Neuronal stem cell (in vitro differentiated cells): ENCODE results near the gene RAB17.

Experiments
- DNase-seq: peaks from one replicate; pipeline ENCODE4 v3.0.0-alpha.2; 2013; ENCODE audit warnings: low spot score
- H2AFZ ChIP-seq: one replicate; pipeline ENCODE4 v1.6.1; 2013; ENCODE audit warnings: mild to moderate bottlenecking, low read length, inconsistent platforms
- H2AK5ac ChIP-seq: 2 replicates; pipeline ENCODE4 v1.6.1; 2013; ENCODE audit warnings: low read depth, mild to moderate bottlenecking, inconsistent platforms, low read length, moderate library complexity, mixed read lengths
- H2BK120ac ChIP-seq: 2 replicates; pipeline ENCODE4 v1.6.1; 2013; ENCODE audit warnings: low read depth, mild to moderate bottlenecking, inconsistent platforms, low read length, moderate library complexity, mixed read lengths
- H2BK12ac ChIP-seq: one replicate; pipeline ENCODE4 v1.6.1; 2013; ENCODE audit warnings: low read length, inconsistent platforms
- H2BK15ac ChIP-seq: 2 replicates; pipeline ENCODE4 v1.6.1; 2013; ENCODE audit warnings: mild to moderate bottlenecking, low read length, inconsistent platforms, mixed read lengths
- H2BK5ac ChIP-seq: one replicate; pipeline ENCODE4 v1.6.1; 2013; ENCODE audit warnings: inconsistent platforms, mild to moderate bottlenecking, low read length, moderate library complexity
- H3K14ac ChIP-seq: one replicate; pipeline ENCODE4 v1.6.1; 2013; ENCODE audit warnings: low read length, inconsistent platforms
- H3K18ac ChIP-seq: 2 replicates; pipeline ENCODE4 v1.6.1; 2013; ENCODE audit warnings: low read length, inconsistent platforms
- H3K23ac ChIP-seq: 2 replicates; pipeline ENCODE4 v1.6.1; 2013; ENCODE audit warnings: low read depth, mild to moderate bottlenecking, mixed read lengths, low read length, inconsistent platforms; ENCODE audit not compliant: poor library complexity
- H3K27ac ChIP-seq: replicated peaks from 3 replicates; pipeline ENCODE4 v1.5.1; 2013; ENCODE audit warnings: low read length, inconsistent platforms
- H3K27me3 ChIP-seq, 3 experiments: 2 replicates each; pipeline ENCODE4 v1.6.1; 2013; ENCODE audit warnings: low read length in 3 of 3, mild to moderate bottlenecking in 2 of 3, inconsistent platforms in 1 of 3, low read depth in 1 of 3, mixed read lengths in 1 of 3, moderate library complexity in 1 of 3; ENCODE audit not compliant: control insufficient read depth in 3 of 3, insufficient read depth in 3 of 3
- H3K36me3 ChIP-seq, 2 donors: replicated peaks in 1 of 2; 2 replicates each; pipeline ENCODE4 v1.6.1; 2013; ENCODE audit warnings: low read length in 2 of 2; ENCODE audit not compliant: control insufficient read depth in 2 of 2, insufficient read depth in 2 of 2
- H3K4ac ChIP-seq: 2 replicates; pipeline ENCODE4 v1.6.1; 2013; ENCODE audit warnings: inconsistent platforms, mild to moderate bottlenecking, low read length, moderate library complexity
- H3K4me1 ChIP-seq, 2 donors: 1 replicate in 1 of 2; 2 replicates in 1 of 2; pipeline ENCODE4 v1.6.1; 2013; ENCODE audit warnings: low read length in 2 of 2, low read depth in 1 of 2; ENCODE audit not compliant: control insufficient read depth in 2 of 2, insufficient read depth in 1 of 2
- H3K4me2 ChIP-seq: one replicate; pipeline ENCODE4 v1.6.1; 2013; ENCODE audit warnings: mild to moderate bottlenecking, low read length, inconsistent platforms; ENCODE audit not compliant: insufficient read depth, poor library complexity, severe bottlenecking
- H3K4me3 ChIP-seq, 2 donors: 2 replicates each; pipeline ENCODE4 v1.5.1; 2013; ENCODE audit warnings: low read length in 2 of 2, mild to moderate bottlenecking in 2 of 2, inconsistent platforms in 1 of 2, moderate library complexity in 1 of 2
- H3K79me1 ChIP-seq: one replicate; pipeline ENCODE4 v1.6.1; 2013; ENCODE audit warnings: low read depth, mild to moderate bottlenecking, inconsistent platforms, low read length, moderate library complexity
- H3K9ac ChIP-seq: one replicate; pipeline ENCODE4 v1.6.1; 2013; ENCODE audit warnings: mild to moderate bottlenecking, low read depth, low read length, inconsistent platforms; ENCODE audit not compliant: poor library complexity
- H3K9me3 ChIP-seq, 2 donors: replicated peaks in 1 of 2; 2 replicates each; pipeline versions ENCODE3 to v1.6.1; 2013; ENCODE audit warnings: low read length in 2 of 2, mild to moderate bottlenecking in 2 of 2, inconsistent platforms in 1 of 2, low read depth in 1 of 2, mixed read lengths in 1 of 2, moderate library complexity in 1 of 2; ENCODE audit not compliant: control insufficient read depth in 2 of 2, insufficient read depth in 1 of 2
- H4K8ac ChIP-seq: one replicate; pipeline ENCODE4 v1.6.1; 2013; ENCODE audit warnings: low read depth, mild to moderate bottlenecking, inconsistent platforms, low read length, moderate library complexity
- H4K91ac ChIP-seq: one replicate; pipeline ENCODE4 v1.6.1; 2013; ENCODE audit warnings: low read length, low read depth, mild to moderate bottlenecking, inconsistent platforms; ENCODE audit not compliant: poor library complexity
- WGBS, 2 donors: extraction: QIAGEN DNeasy Blood & Tissue Kit; methylation state at CpG; one replicate each; pipeline ENCODE4 v1.1.7; 2013; ENCODE audit warnings: missing lambda C conversion rate in 2 of 2, mixed read lengths in 1 of 2; ENCODE audit not compliant: insufficient read length in 2 of 2, insufficient replicate concordance in 1 of 2; ENCODE audit errors: extremely low coverage in 2 of 2; 5-methylcytosine and 5-hydroxymethylcytosine counted together

Gene RAB17

GRCh38 chr2:237573721-237574415 lies 16.7 kb downstream of the RAB17 start:
- H2BK12ac ChIP-seq: no peak overlapping the region
- no peak overlapping the region for H2BK15ac ChIP-seq
- no peak overlapping the region for H3K4me2 ChIP-seq
- H4K91ac ChIP-seq: no peak overlapping the region
- no peaks in the 10 kb centered on the region for H3K4me1 ChIP-seq
- H3K27ac ChIP-seq: no peak overlapping the region
- H2AFZ ChIP-seq: no peak overlapping the region
- no CpG with 5 or more reads among the region's 8 CpGs for WGBS, 2 donors
- H3K18ac ChIP-seq: no peak overlapping the region
- H3K23ac ChIP-seq: no peak overlapping the region
- DNase-seq: no peak
- no peaks in the 10 kb centered on the region for H3K9me3 ChIP-seq
- H3K36me3 ChIP-seq: no peaks in the 10 kb centered on the region
- H3K79me1 ChIP-seq: peaks cover 2% of the 10 kb centered on the region
- H3K27me3 ChIP-seq: peaks cover 0 to 19% (median 0%) of the 10 kb centered on the region in 3 experiments
- no peak overlapping the region for H3K4ac ChIP-seq
- no peak overlapping the region for H2BK120ac ChIP-seq
- H4K8ac ChIP-seq: no peak overlapping the region
- no peak overlapping the region for H3K4me3 ChIP-seq
- H3K14ac ChIP-seq: no peak overlapping the region
- peak overlapping the region; percentile 34 for H3K9ac ChIP-seq
- H2AK5ac ChIP-seq: peak overlapping the region; percentile 33
- H2BK5ac ChIP-seq: no peak overlapping the region

- no peaks in the 10 kb centered on the region for H3K4me1 ChIP-seq
- H3K27ac ChIP-seq: no peak overlapping the region
- H3K4ac ChIP-seq: no peak overlapping the region
- no peak overlapping the region for H4K91ac ChIP-seq
- H3K9me3 ChIP-seq: no peaks in the 10 kb centered on the region
- H3K27me3 ChIP-seq: peaks cover 0 to 16% (median 0%) of the 10 kb centered on the region in 3 experiments
- no peak overlapping the region for H2BK120ac ChIP-seq
- H3K4me2 ChIP-seq: no peak overlapping the region
- H3K23ac ChIP-seq: no peak overlapping the region
- H2BK12ac ChIP-seq: no peak overlapping the region
- no CpG with 5 or more reads among the region's 4 CpGs for WGBS, 2 donors
- no peak overlapping the region for H3K9ac ChIP-seq
- DNase-seq: no peak
- no peak overlapping the region for H4K8ac ChIP-seq
- H2BK5ac ChIP-seq: no peak overlapping the region
- H3K14ac ChIP-seq: no peak overlapping the region
- no peak overlapping the region for H2AK5ac ChIP-seq
- peak overlapping the region; percentile 68 for H2AFZ ChIP-seq
- H3K4me3 ChIP-seq: no peak overlapping the region
- H3K36me3 ChIP-seq: no peaks in the 10 kb centered on the region
- peaks cover 2% of the 10 kb centered on the region for H3K79me1 ChIP-seq
- H3K18ac ChIP-seq: no peak overlapping the region
- H2BK15ac ChIP-seq: no peak overlapping the region
Measured at GRCh38 chr2:237572742-237573101, 17.8 kb downstream of the RAB17 start.

- Histone ChIP-seq H3K27ac (no peak overlapping the region), H3K4me1 (no peaks in the 10 kb centered on the region), H2BK120ac (no peak overlapping the region), H3K36me3 (no peaks in the 10 kb centered on the region), H4K91ac (no peak overlapping the region), H3K18ac (no peak overlapping the region), H3K23ac (no peak overlapping the region), H3K4me2 (no peak overlapping the region), H2AK5ac (no peak overlapping the region), H2AFZ (peak overlapping the region; percentile 68), H3K79me1 (peaks cover 2% of the 10 kb centered on the region), H2BK12ac (no peak overlapping the region), H2BK5ac (no peak overlapping the region), H3K9ac (no peak overlapping the region), H3K14ac (no peak overlapping the region), H3K27me3 (peaks cover 0 to 14% (median 0%) of the 10 kb centered on the region in 3 experiments), H2BK15ac (no peak overlapping the region), H3K4me3 (no peak overlapping the region), H3K4ac (no peak overlapping the region), H4K8ac (no peak overlapping the region), H3K9me3 (no peaks in the 10 kb centered on the region)
- WGBS, 2 donors: no CpG with 5 or more reads among the region's 24 CpGs
- DNase-seq: peak; percentile 85
Measured at GRCh38 chr2:237572021-237572741, 18.4 kb downstream of the RAB17 start.

DNA sequence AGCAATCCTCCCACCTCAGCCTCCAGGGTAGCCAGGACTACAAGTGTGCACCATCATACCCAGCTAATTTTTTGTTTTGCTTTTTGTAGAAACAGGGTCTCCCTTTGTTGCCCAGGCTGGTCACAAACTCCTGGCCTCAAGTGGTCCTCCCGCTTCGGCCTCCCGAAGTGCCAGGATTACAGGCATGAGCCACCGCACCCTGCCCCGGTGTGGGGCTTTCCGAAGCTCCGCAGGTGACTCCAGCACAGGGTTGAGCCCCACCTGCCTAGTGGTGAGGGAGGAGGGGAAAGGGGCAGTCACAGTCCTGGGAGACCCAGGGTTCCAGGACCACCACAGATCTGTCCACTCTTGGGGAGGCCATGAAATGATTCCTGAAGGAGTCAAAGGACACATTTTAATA lies 19.0 kb downstream of the RAB17 start:
- H3K4ac ChIP-seq: no peak overlapping the region
- DNase-seq: no peak
- H2BK12ac ChIP-seq: no peak overlapping the region
- H2AFZ ChIP-seq: peak overlapping the region; percentile 68
- peaks cover 0 to 11% (median 0%) of the 10 kb centered on the region in 3 experiments for H3K27me3 ChIP-seq
- H4K8ac ChIP-seq: no peak overlapping the region
- no peak overlapping the region for H3K14ac ChIP-seq
- H3K23ac ChIP-seq: no peak overlapping the region
- H3K4me1 ChIP-seq: no peaks in the 10 kb centered on the region
- H3K79me1 ChIP-seq: peaks cover 2% of the 10 kb centered on the region
- no peak overlapping the region for H2BK120ac ChIP-seq
- H2BK5ac ChIP-seq: no peak overlapping the region
- no peaks in the 10 kb centered on the region for H3K9me3 ChIP-seq
- H3K4me2 ChIP-seq: no peak overlapping the region
- H2BK15ac ChIP-seq: no peak overlapping the region
- no peak overlapping the region for H3K4me3 ChIP-seq
- H3K36me3 ChIP-seq: no peaks in the 10 kb centered on the region
- H3K9ac ChIP-seq: no peak overlapping the region
- H3K18ac ChIP-seq: peak overlapping the region; percentile 67
- peak overlapping the region; percentile 76 for H2AK5ac ChIP-seq
- no peak overlapping the region for H4K91ac ChIP-seq
- WGBS, 2 donors: no CpG with 5 or more reads among the region's 7 CpGs
- H3K27ac ChIP-seq: no peak overlapping the region
